Esophagus muscularis mucosa (tissue), 4 donors: Measurements from ENCODE around the gene COL8A2. TPM values are rescaled to one million over a fixed set of nuclear protein-coding genes. Genes with fewer than 3 reads are reported as not detected.

ENCODE experiments used
- DNase-seq: peaks from one replicate; pipeline ENCODE4 v3.0.0-alpha.2; 2017; ENCODE audit errors: extremely low spot score
- H3K27ac ChIP-seq, 4 donors: fragments of 200-600 bp; sonication (generic); replicated peaks in 1 of 4; 1 replicate in 3 of 4; 2 replicates in 1 of 4; pipeline ENCODE4 v1.5.1; 2016 to 2019; ENCODE audit warnings: mild to moderate bottlenecking in 1 of 4
- H3K27me3 ChIP-seq, 4 donors: fragments of 200-600 bp; sonication (generic); one replicate each; pipeline versions ENCODE4 v1.5.1 to v1.6.0; 2016 to 2019
- H3K36me3 ChIP-seq, 4 donors: fragments of 200-600 bp; sonication (generic); one replicate each; pipeline ENCODE4 v1.5.1; 2016 to 2019
- H3K4me1 ChIP-seq, 4 donors: fragments of 200-600 bp; sonication (generic); one replicate each; pipeline ENCODE4 v1.5.1; 2016 to 2019
- H3K4me3 ChIP-seq, 4 donors: fragments of 200-600 bp; sonication (generic); 1 replicate in 2 of 4; 2 replicates in 2 of 4; pipeline ENCODE4 v1.5.1; 2016 to 2019; ENCODE audit warnings: mild to moderate bottlenecking in 4 of 4, moderate library complexity in 1 of 4
- H3K9me3 ChIP-seq, 4 donors: fragments of 200-600 bp; sonication (generic); 1 replicate in 3 of 4; 2 replicates in 1 of 4; pipeline ENCODE4 v1.5.1; 2016 to 2019
- EP300 ChIP-seq: sonication (generic); formaldehyde crosslinking; IDR thresholded peaks from one replicate; pipeline ENCODE4 v1.6.1; 2017; ENCODE audit warnings: antibody characterized with exemption
- POLR2A ChIP-seq: fragments of 450-650 bp; IDR thresholded peaks from one replicate; pipeline ENCODE4 v1.6.1; 2017; ENCODE audit warnings: antibody characterized with exemption, moderate library complexity, mild to moderate bottlenecking, low read depth
- POLR2AphosphoS5 ChIP-seq, 2 donors: sonication (generic); formaldehyde crosslinking; IDR thresholded peaks; one replicate each; pipeline ENCODE4 v1.6.1; 2017; ENCODE audit warnings: antibody characterized with exemption in 2 of 2
- intact Hi-C: fragments of 100-400 bp; cut with DNase I; formaldehyde crosslinking; loops from one replicate; pipeline ENCODE4 v1.15.1; 2023
- total RNA-seq, 4 donors: library from RNA; depleted of rRNA; stranded (reverse); fragments of >200 nt; gene quantifications; one replicate each; pipeline versions ENCODE4 v1.1.0 to v1.2.1, GENCODE V29; 2016
- TF ChIP-seq, protein P1 (sequence below), 3 experiments: fragments of 200-600 bp in 2 of 3; fragments of 450-650 bp in 1 of 3; sonication (generic) in 2 of 3; IDR thresholded peaks; one replicate each; pipeline ENCODE4 v1.5.1; 2017 to 2019; ENCODE audit warnings: antibody characterized with exemption in 3 of 3, mild to moderate bottlenecking in 2 of 3, moderate library complexity in 1 of 3

Gene COL8A2
- total RNA-seq, 4 donors from 2014 or later = 20.7 to 57.4 (median 34.7) TPM

DNA sequence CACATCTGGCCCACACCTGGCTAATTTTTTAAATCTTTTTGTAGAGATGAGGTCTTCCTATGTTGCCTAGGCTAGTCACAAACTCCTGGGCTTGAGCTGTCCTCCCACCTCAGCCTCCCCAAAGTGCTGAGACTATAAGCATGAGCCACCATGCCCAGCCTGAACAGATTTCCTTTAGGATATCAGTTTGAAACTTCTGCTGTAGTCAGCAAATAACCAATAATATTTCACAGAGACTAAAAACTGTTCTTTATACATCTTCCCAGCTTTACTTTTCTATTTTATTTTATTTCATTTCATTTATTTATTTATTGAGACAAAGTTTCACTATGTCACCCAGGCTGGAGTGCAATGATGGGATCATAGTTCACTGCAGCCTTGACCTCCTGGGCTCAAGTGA is 71.0 kb downstream of the COL8A2 start:
- TF ChIP-seq POLR2AphosphoS5 (IDR thresholded peaks at IDR 0.05) (no peak), POLR2A (no peak), EP300 (no peak)
- TF ChIP-seq, protein P1, sequence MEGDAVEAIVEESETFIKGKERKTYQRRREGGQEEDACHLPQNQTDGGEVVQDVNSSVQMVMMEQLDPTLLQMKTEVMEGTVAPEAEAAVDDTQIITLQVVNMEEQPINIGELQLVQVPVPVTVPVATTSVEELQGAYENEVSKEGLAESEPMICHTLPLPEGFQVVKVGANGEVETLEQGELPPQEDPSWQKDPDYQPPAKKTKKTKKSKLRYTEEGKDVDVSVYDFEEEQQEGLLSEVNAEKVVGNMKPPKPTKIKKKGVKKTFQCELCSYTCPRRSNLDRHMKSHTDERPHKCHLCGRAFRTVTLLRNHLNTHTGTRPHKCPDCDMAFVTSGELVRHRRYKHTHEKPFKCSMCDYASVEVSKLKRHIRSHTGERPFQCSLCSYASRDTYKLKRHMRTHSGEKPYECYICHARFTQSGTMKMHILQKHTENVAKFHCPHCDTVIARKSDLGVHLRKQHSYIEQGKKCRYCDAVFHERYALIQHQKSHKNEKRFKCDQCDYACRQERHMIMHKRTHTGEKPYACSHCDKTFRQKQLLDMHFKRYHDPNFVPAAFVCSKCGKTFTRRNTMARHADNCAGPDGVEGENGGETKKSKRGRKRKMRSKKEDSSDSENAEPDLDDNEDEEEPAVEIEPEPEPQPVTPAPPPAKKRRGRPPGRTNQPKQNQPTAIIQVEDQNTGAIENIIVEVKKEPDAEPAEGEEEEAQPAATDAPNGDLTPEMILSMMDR (IDR thresholded peaks at IDR 0.05) = no peak

DNA sequence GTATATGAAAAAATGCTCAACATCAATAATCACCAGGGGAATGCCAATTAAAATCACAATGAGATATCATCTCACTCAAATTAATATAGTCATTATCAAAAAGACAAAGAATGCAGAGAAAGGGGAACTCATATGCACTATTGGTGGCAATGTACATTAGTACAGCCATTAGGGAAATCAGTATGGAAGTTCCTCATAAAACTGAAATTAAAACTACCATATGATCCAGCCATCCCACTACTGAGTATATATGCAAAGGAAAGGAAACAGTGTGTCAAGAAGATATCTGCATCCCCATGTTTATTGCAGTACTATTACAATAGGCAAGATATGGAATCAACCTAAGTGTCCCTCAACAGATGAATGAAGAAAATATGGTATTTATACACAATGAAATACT is 73.2 kb downstream of the COL8A2 start:
- Histone ChIP-seq H3K27ac (no peak overlapping the region), H3K9me3 (no peaks in the 10 kb centered on the region), H3K4me1 (no peaks in the 10 kb centered on the region), H3K36me3 (peaks cover 16 to 67% (median 54%) of the 10 kb centered on the region in 4 donors), H3K4me3 (no peak overlapping the region), H3K27me3 (no peaks in the 10 kb centered on the region)
- intact Hi-C loops = no loop called here
- TF ChIP-seq POLR2AphosphoS5 (IDR thresholded peaks at IDR 0.05) (no peak), EP300 (no peak), POLR2A (no peak)
- TF ChIP-seq, protein P1 (IDR thresholded peaks at IDR 0.05) = no peak
- DNase-seq = no peak

More for the DNA sequence above, 71.0 kb downstream of the COL8A2 start:
- Histone ChIP-seq H3K9me3 (no peaks in the 10 kb centered on the region), H3K27ac (no peak overlapping the region), H3K4me1 (no peaks in the 10 kb centered on the region), H3K36me3 (peaks cover 8 to 54% (median 35%) of the 10 kb centered on the region in 4 donors), H3K27me3 (no peaks in the 10 kb centered on the region), H3K4me3 (no peak overlapping the region)
- intact Hi-C loops = no loop called here
- no peak for DNase-seq

Other genes with a start within 250 kb of the COL8A2 start
- 10 to 100 TPM; 16.2 to 32.6 (median 24.4) TPM for gene AGO1, start 242.0 kb downstream of the COL8A2 start, total RNA-seq
- 10 to 100 TPM; 19.9 to 23.3 (median 21.0) TPM for gene AGO3, start 194.1 kb downstream of the COL8A2 start, total RNA-seq
- gene TEKT2, start 41.1 kb downstream of the COL8A2 start, total RNA-seq = under 1 TPM in 1 of 4 donors, not detected in 3; 0.83 TPM
- gene ADPRS, start 36.3 kb downstream of the COL8A2 start, total RNA-seq = 10 to 100 TPM; 23.3 to 45.8 (median 40.8) TPM
- 100 to 1,000 TPM in 3 of 4 donors, 10 to 100 TPM in 1; 97.9 to 164 (median 122) TPM for gene TRAPPC3, start 24.3 kb upstream of the COL8A2 start, total RNA-seq
- gene MAP7D1, start 30.9 kb upstream of the COL8A2 start, total RNA-seq = 100 to 1,000 TPM; 162 to 263 (median 225) TPM
- 100 to 1,000 TPM in 2 of 4 donors, 10 to 100 TPM in 2; 90.3 to 116 (median 104) TPM for gene THRAP3, start 99.2 kb upstream of the COL8A2 start, total RNA-seq
- gene SH3D21, start 181.1 kb upstream of the COL8A2 start, total RNA-seq = 1 to 10 TPM in 2 of 4 donors, under 1 TPM in 2; 0.26 to 2.0 (median 1.1) TPM
- 100 to 1,000 TPM in 2 of 4 donors, 10 to 100 TPM in 2; 45.1 to 129 (median 79.5) TPM for gene EVA1B, start 198.4 kb upstream of the COL8A2 start, total RNA-seq